Testis (tissue), 2 donors: ENCODE data around the gene SLC4A8.

Experiments
- POLR2A ChIP-seq: fragments of 450-650 bp; IDR thresholded peaks from one replicate; pipeline ENCODE4 v1.6.1; 2017; ENCODE audit warnings: antibody characterized with exemption, mild to moderate bottlenecking, moderate library complexity
- TF ChIP-seq, protein P1 (sequence below), 3 experiments: fragments of 450-650 bp in 2 of 3; fragments of 200-600 bp in 1 of 3; sonication (generic) in 1 of 3; IDR thresholded peaks; one replicate each; pipeline ENCODE4 v1.5.1; 2016 to 2019; ENCODE audit warnings: antibody characterized with exemption in 3 of 3, mild to moderate bottlenecking in 2 of 3, moderate library complexity in 1 of 3

DNA sequence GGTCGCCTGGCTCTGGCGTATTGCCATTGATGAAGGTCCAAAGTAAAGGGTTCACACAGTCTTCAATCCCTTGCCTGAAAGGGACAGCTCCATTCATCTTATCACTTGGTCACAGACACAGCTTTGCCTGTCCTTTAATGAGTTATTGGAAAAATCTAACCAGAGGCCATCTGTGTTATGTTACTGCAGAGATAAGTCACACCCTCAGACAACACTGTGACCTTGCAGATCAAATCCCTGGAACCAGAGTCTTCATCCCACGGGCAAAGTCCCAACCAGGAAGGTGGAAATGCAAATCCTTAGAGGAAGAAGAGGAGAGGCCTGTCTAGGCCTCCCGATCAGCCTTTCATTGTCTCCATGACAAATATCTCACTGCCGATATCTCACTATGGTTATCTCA is 98.1 kb downstream of the SLC4A8 start:
- TF ChIP-seq, protein P1, sequence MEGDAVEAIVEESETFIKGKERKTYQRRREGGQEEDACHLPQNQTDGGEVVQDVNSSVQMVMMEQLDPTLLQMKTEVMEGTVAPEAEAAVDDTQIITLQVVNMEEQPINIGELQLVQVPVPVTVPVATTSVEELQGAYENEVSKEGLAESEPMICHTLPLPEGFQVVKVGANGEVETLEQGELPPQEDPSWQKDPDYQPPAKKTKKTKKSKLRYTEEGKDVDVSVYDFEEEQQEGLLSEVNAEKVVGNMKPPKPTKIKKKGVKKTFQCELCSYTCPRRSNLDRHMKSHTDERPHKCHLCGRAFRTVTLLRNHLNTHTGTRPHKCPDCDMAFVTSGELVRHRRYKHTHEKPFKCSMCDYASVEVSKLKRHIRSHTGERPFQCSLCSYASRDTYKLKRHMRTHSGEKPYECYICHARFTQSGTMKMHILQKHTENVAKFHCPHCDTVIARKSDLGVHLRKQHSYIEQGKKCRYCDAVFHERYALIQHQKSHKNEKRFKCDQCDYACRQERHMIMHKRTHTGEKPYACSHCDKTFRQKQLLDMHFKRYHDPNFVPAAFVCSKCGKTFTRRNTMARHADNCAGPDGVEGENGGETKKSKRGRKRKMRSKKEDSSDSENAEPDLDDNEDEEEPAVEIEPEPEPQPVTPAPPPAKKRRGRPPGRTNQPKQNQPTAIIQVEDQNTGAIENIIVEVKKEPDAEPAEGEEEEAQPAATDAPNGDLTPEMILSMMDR (IDR thresholded peaks at IDR 0.05) = no peak
- TF ChIP-seq POLR2A = no peak
